Measurements from ENCODE around the gene NAA10. TPM values are rescaled to one million over a fixed set of nuclear protein-coding genes. Genes with fewer than 3 reads are reported as not detected.

Gene NAA10
- total RNA-seq, 1 experiment from 2014 or later: 124 TPM

DNA sequence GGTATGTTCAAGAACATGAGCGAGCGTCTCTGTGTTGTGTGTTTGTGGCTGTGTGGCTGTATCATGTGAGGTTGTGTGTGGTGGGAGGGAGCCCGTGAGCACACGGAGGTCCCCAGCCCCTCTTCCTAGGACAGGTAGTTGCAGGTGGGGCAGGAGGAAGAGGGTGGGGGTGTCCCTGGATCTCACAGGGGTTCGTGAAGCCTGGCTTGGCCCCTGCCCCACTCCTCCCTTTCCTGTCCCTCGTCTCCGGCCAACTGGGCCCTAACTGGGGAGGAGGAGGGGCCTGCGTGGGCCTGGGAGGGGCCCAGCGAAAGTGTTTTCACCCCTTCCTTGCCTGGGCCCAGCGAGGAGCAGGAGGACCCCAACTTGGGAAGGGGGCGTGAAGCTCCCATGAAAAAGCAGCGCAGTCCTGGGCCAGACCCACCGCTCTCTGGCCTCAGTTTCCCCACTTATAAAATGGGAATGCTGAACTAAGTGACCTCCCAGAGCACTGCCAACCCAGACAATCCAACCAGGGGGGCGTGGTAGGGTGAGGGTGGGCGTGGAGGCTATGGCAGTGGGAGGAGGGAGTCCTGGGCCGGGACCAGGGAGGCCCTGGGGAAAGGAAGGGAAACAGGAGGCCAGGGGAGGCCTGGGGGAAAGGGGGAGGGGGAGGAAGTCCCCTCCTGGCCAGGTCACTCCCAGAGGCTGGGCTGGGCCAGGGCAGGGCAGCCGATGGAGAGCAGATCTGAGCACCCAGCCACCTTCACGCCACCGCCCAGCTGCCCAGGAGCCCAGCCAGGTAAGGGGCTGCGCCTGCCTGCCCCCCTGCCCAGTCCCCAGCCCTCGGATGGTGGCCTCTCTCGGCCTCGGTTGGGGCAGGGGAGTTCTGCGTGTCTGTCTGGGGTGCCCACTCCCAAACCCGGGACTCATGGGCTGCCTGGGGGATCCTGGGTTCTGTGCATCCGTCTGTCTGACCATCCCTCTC lies 30.6 kb downstream of the NAA10 start, which contains the start of gene AVPR2:
TSS of gene AVPR2 (plus strand) at position 683 of the 967 bp plus-strand sequence. CDS start 473 bp downstream, outside the sequence.
- Histone ChIP-seq H3K4me3 (replicated peaks in 1 of 2; ENCODE audit: low read depth in 1 of 2, low read length in 2 of 2) (no peak within 1 kb of the TSS), H3K9me2 (ENCODE audit: insufficient read depth) (no peaks in the 10 kb centered on the region), H2AFZ (ENCODE audit: low read depth, low read length, poor library complexity, severe bottlenecking) (no peak within 1 kb of the TSS), H3K9me3 (ENCODE audit: control insufficient read depth in 1 of 2, insufficient read depth in 1 of 2, low read depth in 1 of 2, low read length in 2 of 2) (no peaks in the 10 kb centered on the region), H3K4me2 (ENCODE audit: low read length) (no peak within 1 kb of the TSS), H3K27ac (ENCODE audit: low read depth, low read length) (no peak within 1 kb of the TSS), H4K20me1 (ENCODE audit: insufficient read depth) (no peaks in the 10 kb centered on the region), H3K79me2 (ENCODE audit: insufficient read depth, low read length) (no peaks in the 10 kb centered on the region), H3K27me3 (ENCODE audit: insufficient read depth, low read length) (no peaks in the 10 kb centered on the region), H3K36me3 (ENCODE audit: control insufficient read depth in 1 of 2, insufficient read depth in 2 of 2, low read length in 2 of 2) (no peaks in the 10 kb centered on the region), H3K9ac (ENCODE audit: low read length) (no peak within 1 kb of the TSS), H3K4me1 (ENCODE audit: control insufficient read depth in 1 of 2, insufficient read depth in 2 of 2, low read length in 2 of 2) (peaks cover 6 to 23% of the 10 kb centered on the region in 2 experiments; a peak in 2 of 4 replicates)
- BruUV-seq (replicated peaks): no TSS peak
- DNase-seq (ENCODE audit: low read depth, low spot score) (no peak), ATAC-seq (peak; percentile 18; the same call in 1 of the 2 replicates)
- intact Hi-C loops (cut with micrococcal nuclease): no loop called here
- RAD21 ChIA-PET (ENCODE audit: low non-redundant PET in 1 of 2, low total read pairs in 2 of 2, uncharacterized antibody in 2 of 2, unreplicated experiment in 2 of 2): no interaction called here
- no peak for TF ChIP-seq EGR1 (IDR thresholded peaks at IDR 0.05; ENCODE audit: low read depth)
- TF ChIP-seq ELF1 (IDR thresholded peaks at IDR 0.05; ENCODE audit: borderline replicate concordance, low read depth): no peak
- POLR2A ChIA-PET: no interaction called here
- CTCF ChIA-PET: no interaction called here

DNA sequence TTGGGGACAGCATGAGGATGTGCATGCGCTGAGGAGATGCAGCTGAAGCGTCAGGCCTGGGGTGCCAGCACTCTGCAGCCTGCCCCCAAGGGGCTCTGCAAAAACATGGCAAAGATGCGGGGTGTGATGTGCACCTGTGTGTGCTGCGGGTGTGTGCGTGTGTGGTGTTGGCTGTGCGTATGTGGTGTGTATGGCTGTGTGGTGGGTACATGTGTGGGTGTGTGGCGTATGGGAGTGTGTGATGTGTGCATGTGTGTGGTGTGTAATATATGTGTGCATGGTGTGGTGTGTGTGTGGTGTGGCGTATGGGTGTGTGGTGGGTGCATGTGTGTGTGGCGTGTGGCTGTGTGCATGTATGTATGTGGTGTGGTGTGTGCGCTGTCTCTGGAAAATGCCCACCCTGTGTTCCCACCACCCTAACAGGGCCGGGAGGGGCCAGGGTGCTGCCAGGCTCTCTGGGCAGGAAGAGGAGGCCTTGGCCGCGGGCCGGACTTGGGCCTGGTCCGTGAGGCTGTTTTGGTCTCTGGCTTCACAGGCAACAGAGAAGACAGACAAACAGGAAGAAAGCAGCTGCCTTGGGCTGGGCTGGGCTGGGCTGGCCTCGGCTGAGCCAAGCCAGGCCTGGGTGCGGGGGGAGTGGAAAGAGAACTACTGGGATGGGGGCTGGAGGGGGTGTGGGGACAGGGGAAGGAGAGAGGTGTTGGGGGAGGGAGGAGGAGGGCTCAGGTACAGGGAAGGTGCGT lies 31.4 kb downstream of the NAA10 start:
- Histone ChIP-seq H4K20me1 (ENCODE audit: insufficient read depth) (no peaks in the 10 kb centered on the region), H3K27me3 (ENCODE audit: insufficient read depth, low read length) (no peaks in the 10 kb centered on the region), H3K9me2 (ENCODE audit: insufficient read depth) (no peaks in the 10 kb centered on the region), H3K36me3 (ENCODE audit: control insufficient read depth in 1 of 2, insufficient read depth in 2 of 2, low read length in 2 of 2) (no peaks in the 10 kb centered on the region), H3K27ac (ENCODE audit: low read depth, low read length) (no peak overlapping the region), H3K79me2 (ENCODE audit: insufficient read depth, low read length) (no peaks in the 10 kb centered on the region), H3K4me3 (replicated peaks in 1 of 2; ENCODE audit: low read depth in 1 of 2, low read length in 2 of 2) (no peak overlapping the region), H3K9ac (ENCODE audit: low read length) (no peak overlapping the region), H2AFZ (ENCODE audit: low read depth, low read length, poor library complexity, severe bottlenecking) (no peak overlapping the region), H3K4me2 (ENCODE audit: low read length) (no peak overlapping the region), H3K4me1 (ENCODE audit: control insufficient read depth in 1 of 2, insufficient read depth in 2 of 2, low read length in 2 of 2) (peaks cover 6 to 23% of the 10 kb centered on the region in 2 experiments; a peak in 2 of 4 replicates), H3K9me3 (ENCODE audit: control insufficient read depth in 1 of 2, insufficient read depth in 1 of 2, low read depth in 1 of 2, low read length in 2 of 2) (no peaks in the 10 kb centered on the region)
- no peak for DNase-seq (ENCODE audit: low read depth, low spot score)
- intact Hi-C loops (cut with micrococcal nuclease): no loop called here
- ChIA-PET RAD21 (ENCODE audit: low non-redundant PET in 1 of 2, low total read pairs in 2 of 2, uncharacterized antibody in 2 of 2, unreplicated experiment in 2 of 2) (no interaction called here), CTCF (no interaction called here), POLR2A (no interaction called here)
- no peak for ATAC-seq
- no TSS peak for BruUV-seq (replicated peaks)
- TF ChIP-seq, protein P1, sequence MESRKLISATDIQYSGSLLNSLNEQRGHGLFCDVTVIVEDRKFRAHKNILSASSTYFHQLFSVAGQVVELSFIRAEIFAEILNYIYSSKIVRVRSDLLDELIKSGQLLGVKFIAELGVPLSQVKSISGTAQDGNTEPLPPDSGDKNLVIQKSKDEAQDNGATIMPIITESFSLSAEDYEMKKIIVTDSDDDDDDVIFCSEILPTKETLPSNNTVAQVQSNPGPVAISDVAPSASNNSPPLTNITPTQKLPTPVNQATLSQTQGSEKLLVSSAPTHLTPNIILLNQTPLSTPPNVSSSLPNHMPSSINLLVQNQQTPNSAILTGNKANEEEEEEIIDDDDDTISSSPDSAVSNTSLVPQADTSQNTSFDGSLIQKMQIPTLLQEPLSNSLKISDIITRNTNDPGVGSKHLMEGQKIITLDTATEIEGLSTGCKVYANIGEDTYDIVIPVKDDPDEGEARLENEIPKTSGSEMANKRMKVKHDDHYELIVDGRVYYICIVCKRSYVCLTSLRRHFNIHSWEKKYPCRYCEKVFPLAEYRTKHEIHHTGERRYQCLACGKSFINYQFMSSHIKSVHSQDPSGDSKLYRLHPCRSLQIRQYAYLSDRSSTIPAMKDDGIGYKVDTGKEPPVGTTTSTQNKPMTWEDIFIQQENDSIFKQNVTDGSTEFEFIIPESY (IDR thresholded peaks at IDR 0.05; ENCODE audit: extremely low read depth, insufficient replicate concordance, low read length): no peak
- TF ChIP-seq MAX (IDR thresholded peaks at IDR 0.05) (no peak), ZNF274 (IDR thresholded peaks at IDR 0.05; ENCODE audit: low read depth, low read length) (no peak), TCF7L2 (IDR thresholded peaks at IDR 0.05; ENCODE audit: borderline replicate concordance, extremely low read depth, insufficient read depth, insufficient read length) (no peak), POLR2A (IDR thresholded peaks at IDR 0.05; ENCODE audit: borderline replicate concordance, extremely low read depth, insufficient read depth, insufficient read length) (no peak), FOSL1 (IDR thresholded peaks at IDR 0.05; ENCODE audit: low read depth) (no peak), EZH2phosphoT487 (IDR thresholded peaks at IDR 0.05; ENCODE audit: borderline replicate concordance) (no peak), YY1 (IDR thresholded peaks at IDR 0.05; ENCODE audit: extremely low read depth, insufficient replicate concordance, low read depth, low read length) (no peak), JUND (IDR thresholded peaks at IDR 0.05) (no peak), POLR2AphosphoS5 (IDR thresholded peaks at IDR 0.05; ENCODE audit: low read depth, low read length) (no peak), SP1 (IDR thresholded peaks at IDR 0.05; ENCODE audit: low read depth) (no peak), RAD21 (IDR thresholded peaks at IDR 0.05; ENCODE audit: low read depth) (no peak)
